ENCODE measurements around the gene SORT1. TPM values are rescaled to one million over a fixed set of nuclear protein-coding genes. Genes with fewer than 3 reads are reported as not detected.
A peak's percentile ranks its signal among the peaks of the same experiment; 100 is the strongest.

The SORT1 gene
- total RNA-seq, 1 donor from 2014 or later: 183 TPM

DNA sequence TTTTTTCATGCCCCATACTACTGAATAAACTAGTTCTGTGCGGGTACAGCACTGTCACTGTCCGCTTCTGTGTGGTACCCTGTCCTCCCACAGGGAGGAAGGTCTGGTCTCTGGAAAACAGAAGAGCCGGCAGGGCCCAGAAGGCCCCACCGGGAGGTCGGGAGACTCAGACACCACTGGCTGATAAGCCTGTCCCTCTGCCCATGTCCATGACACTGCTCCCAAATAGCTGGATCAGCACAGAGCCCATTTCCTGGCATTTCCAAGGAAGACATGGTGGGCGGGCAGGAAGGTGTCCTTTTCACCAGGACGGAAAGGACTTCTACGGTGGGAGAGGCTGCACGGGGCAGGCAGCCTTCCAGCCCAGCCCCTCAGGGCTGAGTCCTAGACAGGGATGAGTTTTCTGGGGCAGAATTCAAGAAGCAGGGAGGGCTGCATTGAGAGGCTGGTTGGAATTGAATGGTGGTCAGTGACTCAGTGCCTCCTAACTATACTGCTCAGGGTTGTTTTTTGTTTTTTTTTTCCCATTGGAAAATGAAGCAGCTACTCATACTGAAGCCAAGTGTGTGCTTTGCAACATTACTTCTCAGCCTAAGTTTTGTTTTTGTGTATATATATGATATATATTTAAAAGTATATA lies 121.9 kb downstream of the SORT1 start:
- ATAC-seq (no peak), DNase-seq (no peak)
- intact Hi-C loops (cut with DNase I): no loop called here
- Histone ChIP-seq H3K4me3 (peak overlapping the region; percentile 29), H3K27me3 (no peaks in the 10 kb centered on the region), H3K4me1 (peaks cover 17% of the 10 kb centered on the region), H3K36me3 (no peaks in the 10 kb centered on the region), H3K27ac (no peak overlapping the region), H3K9me3 (no peaks in the 10 kb centered on the region)
- TF ChIP-seq, protein P1, sequence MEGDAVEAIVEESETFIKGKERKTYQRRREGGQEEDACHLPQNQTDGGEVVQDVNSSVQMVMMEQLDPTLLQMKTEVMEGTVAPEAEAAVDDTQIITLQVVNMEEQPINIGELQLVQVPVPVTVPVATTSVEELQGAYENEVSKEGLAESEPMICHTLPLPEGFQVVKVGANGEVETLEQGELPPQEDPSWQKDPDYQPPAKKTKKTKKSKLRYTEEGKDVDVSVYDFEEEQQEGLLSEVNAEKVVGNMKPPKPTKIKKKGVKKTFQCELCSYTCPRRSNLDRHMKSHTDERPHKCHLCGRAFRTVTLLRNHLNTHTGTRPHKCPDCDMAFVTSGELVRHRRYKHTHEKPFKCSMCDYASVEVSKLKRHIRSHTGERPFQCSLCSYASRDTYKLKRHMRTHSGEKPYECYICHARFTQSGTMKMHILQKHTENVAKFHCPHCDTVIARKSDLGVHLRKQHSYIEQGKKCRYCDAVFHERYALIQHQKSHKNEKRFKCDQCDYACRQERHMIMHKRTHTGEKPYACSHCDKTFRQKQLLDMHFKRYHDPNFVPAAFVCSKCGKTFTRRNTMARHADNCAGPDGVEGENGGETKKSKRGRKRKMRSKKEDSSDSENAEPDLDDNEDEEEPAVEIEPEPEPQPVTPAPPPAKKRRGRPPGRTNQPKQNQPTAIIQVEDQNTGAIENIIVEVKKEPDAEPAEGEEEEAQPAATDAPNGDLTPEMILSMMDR (IDR thresholded peaks at IDR 0.05): no peak

DNA sequence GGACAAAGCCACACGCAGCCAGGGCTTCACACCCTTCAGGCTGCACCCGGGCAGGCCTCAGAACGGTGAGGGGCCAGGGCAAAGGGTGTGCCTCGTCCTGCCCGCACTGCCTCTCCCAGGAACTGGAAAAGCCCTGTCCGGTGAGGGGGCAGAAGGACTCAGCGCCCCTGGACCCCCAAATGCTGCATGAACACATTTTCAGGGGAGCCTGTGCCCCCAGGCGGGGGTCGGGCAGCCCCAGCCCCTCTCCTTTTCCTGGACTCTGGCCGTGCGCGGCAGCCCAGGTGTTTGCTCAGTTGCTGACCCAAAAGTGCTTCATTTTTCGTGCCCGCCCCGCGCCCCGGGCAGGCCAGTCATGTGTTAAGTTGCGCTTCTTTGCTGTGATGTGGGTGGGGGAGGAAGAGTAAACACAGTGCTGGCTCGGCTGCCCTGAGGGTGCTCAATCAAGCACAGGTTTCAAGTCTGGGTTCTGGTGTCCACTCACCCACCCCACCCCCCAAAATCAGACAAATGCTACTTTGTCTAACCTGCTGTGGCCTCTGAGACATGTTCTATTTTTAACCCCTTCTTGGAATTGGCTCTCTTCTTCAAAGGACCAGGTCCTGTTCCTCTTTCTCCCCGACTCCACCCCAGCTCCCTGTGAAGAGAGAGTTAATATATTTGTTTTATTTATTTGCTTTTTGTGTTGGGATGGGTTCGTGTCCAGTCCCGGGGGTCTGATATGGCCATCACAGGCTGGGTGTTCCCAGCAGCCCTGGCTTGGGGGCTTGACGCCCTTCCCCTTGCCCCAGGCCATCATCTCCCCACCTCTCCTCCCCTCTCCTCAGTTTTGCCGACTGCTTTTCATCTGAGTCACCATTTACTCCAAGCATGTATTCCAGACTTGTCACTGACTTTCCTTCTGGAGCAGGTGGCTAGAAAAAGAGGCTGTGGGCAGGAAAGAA lies 122.9 kb downstream of the SORT1 start:
- ATAC-seq (peak; percentile 77), DNase-seq (peak; percentile 89)
- Histone ChIP-seq H3K36me3 (no peaks in the 10 kb centered on the region), H3K4me1 (peaks cover 17% of the 10 kb centered on the region), H3K9me3 (no peaks in the 10 kb centered on the region), H3K27ac (peak overlapping the region; percentile 72), H3K4me3 (peak overlapping the region; percentile 25), H3K27me3 (no peaks in the 10 kb centered on the region)
- intact Hi-C loops (cut with DNase I): no loop called here
- TF ChIP-seq, protein P1 (IDR thresholded peaks at IDR 0.05): no peak

DNA sequence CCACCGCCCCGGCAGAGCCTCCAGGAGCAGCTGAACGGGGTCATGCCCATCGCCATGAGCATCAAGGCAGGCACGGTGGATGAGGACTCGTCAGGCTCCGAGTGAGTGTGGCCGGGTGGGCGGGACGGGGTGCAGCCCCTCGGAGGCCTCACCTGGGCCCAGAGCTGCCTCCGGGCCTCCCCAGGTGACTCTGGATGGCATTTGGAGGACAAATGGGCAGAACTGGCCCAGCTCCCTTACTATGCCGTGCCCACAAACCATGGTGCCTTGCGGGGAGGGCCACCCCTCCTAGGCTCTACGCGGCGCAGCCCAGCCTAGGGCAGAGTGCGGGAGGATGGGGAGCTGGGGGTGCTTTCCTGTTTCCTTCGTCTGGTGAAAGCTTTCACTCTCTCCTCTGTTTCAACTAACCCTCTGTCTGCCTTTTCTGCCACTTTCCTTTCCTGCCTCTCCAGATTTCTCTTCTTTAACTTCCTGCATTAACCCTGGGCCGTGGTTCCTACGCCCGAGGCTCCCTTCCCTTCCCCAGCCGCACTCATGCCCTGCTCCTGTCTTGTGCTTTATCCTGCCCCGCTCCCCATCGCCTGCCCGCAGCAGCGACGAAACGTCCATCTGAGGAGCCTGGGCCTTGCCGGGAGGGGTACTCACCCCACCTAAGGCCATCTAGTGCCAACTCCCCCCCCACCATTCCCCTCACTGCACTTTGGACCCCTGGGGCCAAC lies 124.0 kb downstream of the SORT1 start:
- no peaks in the 10 kb centered on the region for H3K9me3 ChIP-seq
- peaks cover 17% of the 10 kb centered on the region for H3K4me1 ChIP-seq
- no peaks in the 10 kb centered on the region for H3K36me3 ChIP-seq
- H3K4me3 ChIP-seq: peak overlapping the region; percentile 25
- H3K27ac ChIP-seq: peak overlapping the region; percentile 72
- intact Hi-C loops (cut with DNase I): no loop called here
- ATAC-seq: peak; percentile 57
- no peaks in the 10 kb centered on the region for H3K27me3 ChIP-seq
- TF ChIP-seq, protein P1 (IDR thresholded peaks at IDR 0.05): no peak
- no peak for DNase-seq

DNA sequence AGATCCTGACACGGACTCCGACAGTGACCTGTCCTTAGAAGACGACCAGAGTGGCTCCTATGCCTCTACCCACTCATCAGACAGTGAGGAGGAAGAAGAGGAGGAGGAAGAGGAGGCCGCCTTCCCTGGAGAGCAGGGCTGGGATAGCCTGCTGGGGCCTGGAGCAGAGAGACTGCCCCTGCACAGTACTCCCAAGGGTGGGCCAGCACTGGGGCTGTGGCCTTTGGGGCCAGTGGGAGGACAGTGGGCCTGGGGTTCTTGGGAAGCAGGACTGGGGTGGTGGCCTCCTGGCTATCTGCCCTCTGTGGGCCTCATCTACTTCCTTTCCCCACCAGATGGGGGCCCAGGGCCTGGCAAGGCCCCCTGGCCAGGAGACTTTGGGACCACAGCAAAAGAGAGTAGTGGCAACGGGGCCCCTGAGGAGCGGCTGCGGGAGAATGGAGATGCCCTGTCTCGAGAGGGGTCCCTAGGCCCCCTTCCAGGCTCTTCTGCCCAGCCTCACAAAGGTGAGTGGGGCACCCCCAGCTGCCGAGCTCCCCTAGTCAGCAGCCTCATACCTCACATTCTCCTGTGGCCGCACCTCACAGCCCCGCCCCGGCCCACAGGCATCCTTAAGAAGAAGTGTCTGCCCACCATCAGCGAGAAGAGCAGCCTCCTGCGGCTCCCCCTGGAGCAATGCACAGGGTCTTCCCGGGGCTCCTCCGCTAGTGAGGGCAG lies 124.7 kb downstream of the SORT1 start:
- intact Hi-C loops (cut with DNase I): no loop called here
- DNase-seq (no peak), ATAC-seq (peak; percentile 22)
- Histone ChIP-seq H3K27ac (peak overlapping the region; percentile 72), H3K4me3 (peak overlapping the region; percentile 25), H3K27me3 (no peaks in the 10 kb centered on the region), H3K36me3 (no peaks in the 10 kb centered on the region), H3K4me1 (peaks cover 17% of the 10 kb centered on the region), H3K9me3 (no peaks in the 10 kb centered on the region)
- TF ChIP-seq, protein P1 (IDR thresholded peaks at IDR 0.05): no peak

Measured in upper lobe of right lung (tissue), 1 donor.